Posterior vena cava (tissue), 2 donors: Measurements from ENCODE around the gene UVRAG. TPM values are rescaled to one million over a fixed set of nuclear protein-coding genes. Genes with fewer than 3 reads are reported as not detected.
A peak's percentile ranks its signal among the peaks of the same experiment; 100 is the strongest.

Experiments used
- DNase-seq: peaks from one replicate; pipeline ENCODE4 v3.0.0-alpha.2; 2020; ENCODE audit warnings: low spot score
- intact Hi-C, 2 donors: fragments of 100-400 bp; cut with DNase I; formaldehyde crosslinking; loops; one replicate each; pipeline versions ENCODE4 v1.14.1 to v1.14.2; 2022 to 2023
- total RNA-seq, 2 donors: library from RNA; stranded (reverse); fragmentation: NEBNext Ultra II Directional; extraction: Animal tissue kit (Norgen Biotek cat#: 25700); gene quantifications; one replicate each; pipeline ENCODE4 v1.2.1, GENCODE V29; 2021
- donor health status: DM: yes; HTN: yes; CAD: no.
- donor health status: DM: yes; HTN: yes; CAD: no.

UVRAG gene
- total RNA-seq, 2 donors from 2014 or later: 27.0 to 27.8 TPM

- intact Hi-C loops: no loop called here
- no peak for DNase-seq
Observed at GRCh38 chr11:76025068-76025467, 210.1 kb downstream of the UVRAG start.

- intact Hi-C loops: no loop called here
- DNase-seq: no peak
Observed at GRCh38 chr11:76025817-76026216, 210.8 kb downstream of the UVRAG start.

GRCh38 chr11:76026281-76026680 is 211.3 kb downstream of the UVRAG start:
- DNase-seq: no peak
- intact Hi-C loops: no loop called here

GRCh38 chr11:76026862-76027261 is 211.9 kb downstream of the UVRAG start:
- intact Hi-C loops: no loop called here
- no peak for DNase-seq

GRCh38 chr11:76030286-76030685 is 215.3 kb downstream of the UVRAG start:
- no peak for DNase-seq
- intact Hi-C loops: no loop called here

GRCh38 chr11:76030968-76031590 is 216.1 kb downstream of the UVRAG start:
- DNase-seq: no peak
- intact Hi-C loops: no loop called here

- intact Hi-C loops: no loop called here
Observed at GRCh38 chr11:76033699-76034098, 218.7 kb downstream of the UVRAG start.

GRCh38 chr11:76035020-76035419 is 220.0 kb downstream of the UVRAG start:
- intact Hi-C loops: no loop called here

More at GRCh38 chr11:76033699-76034098, 218.7 kb downstream of the UVRAG start:
- no peak for DNase-seq

GRCh38 chr11:76038608-76039007 is 223.6 kb downstream of the UVRAG start:
- intact Hi-C loops: no loop called here
- DNase-seq: no peak

More at GRCh38 chr11:76035020-76035419, 220.0 kb downstream of the UVRAG start:
- no peak for DNase-seq

GRCh38 chr11:76041208-76041607 is 226.2 kb downstream of the UVRAG start:
- no peak for DNase-seq
- intact Hi-C loops: no loop called here

GRCh38 chr11:76044750-76045320 is 229.8 kb downstream of the UVRAG start:
- intact Hi-C loops: no loop called here
- no peak for DNase-seq

- no peak for DNase-seq
- intact Hi-C loops: no loop called here
Observed at GRCh38 chr11:76047231-76047630, 232.2 kb downstream of the UVRAG start.

- intact Hi-C loops: no loop called here
- DNase-seq: no peak
Observed at GRCh38 chr11:76047766-76048165, 232.8 kb downstream of the UVRAG start.

GRCh38 chr11:76048763-76049162 is 233.8 kb downstream of the UVRAG start:
- intact Hi-C loops: no loop called here
- no peak for DNase-seq

GRCh38 chr11:76049511-76049910 is 234.5 kb downstream of the UVRAG start:
- DNase-seq: no peak
- intact Hi-C loops: no loop called here

GRCh38 chr11:76051937-76052336 is 236.9 kb downstream of the UVRAG start:
- DNase-seq: no peak
- intact Hi-C loops: no loop called here

GRCh38 chr11:76054330-76054729 is 239.3 kb downstream of the UVRAG start:
- no peak for DNase-seq
- intact Hi-C loops: no loop called here

- intact Hi-C loops: no loop called here
Observed at GRCh38 chr11:76056876-76057275, 241.9 kb downstream of the UVRAG start.

GRCh38 chr11:76060475-76061036 is 245.5 kb downstream of the UVRAG start:
- intact Hi-C loops: loop anchor here in 1 of 2 donors (5.0 kb wide), 1 partner anchor 1313 kb away; the partner anchor contains the start of gene RNF169

More at GRCh38 chr11:76056876-76057275, 241.9 kb downstream of the UVRAG start:
- DNase-seq: no peak

GRCh38 chr11:76062733-76063132 is 247.7 kb downstream of the UVRAG start:
- intact Hi-C loops: loop anchor here in 1 of 2 donors (5.0 kb wide), 1 partner anchor 1315 kb away; the partner anchor contains the start of gene RNF169

More at GRCh38 chr11:76060475-76061036, 245.5 kb downstream of the UVRAG start:
- peak; percentile 73 for DNase-seq

GRCh38 chr11:76064192-76064591 is 249.2 kb downstream of the UVRAG start:
- DNase-seq: no peak
- intact Hi-C loops: loop anchor here in 1 of 2 donors (5.0 kb wide), 1 partner anchor 1317 kb away; the partner anchor contains the start of gene RNF169

More at GRCh38 chr11:76062733-76063132, 247.7 kb downstream of the UVRAG start:
- DNase-seq: no peak
